ENCODE results near the gene HEG1. TPM values are rescaled to one million over a fixed set of nuclear protein-coding genes. Genes with fewer than 3 reads are reported as not detected.
A peak's percentile ranks its signal among the peaks of the same experiment; 100 is the strongest.

Gene HEG1
- total and polyA plus RNA-seq, 2 of the 13 experiments (the other 11 are each of a cell fraction or from before 2014, with no cell fraction given), result 10.7 to 18.2 TPM

- Histone ChIP-seq H3K4me1 (ENCODE audit: insufficient read depth, low read length) (peaks cover 42% of the 10 kb centered on the region), H3K27me3 (ENCODE audit: control insufficient read depth in 1 of 2, insufficient read depth in 2 of 2, low read length in 2 of 2) (no peaks in the 10 kb centered on the region), H3K36me3 (replicated peaks in 1 of 2; ENCODE audit: control insufficient read depth in 1 of 2, insufficient read depth in 2 of 2, low read length in 2 of 2) (peaks cover 28 to 65% of the 10 kb centered on the region in 2 experiments), H2AFZ (ENCODE audit: low read length) (no peak overlapping the region), H4K20me1 (ENCODE audit: insufficient read depth, low read length) (no peaks in the 10 kb centered on the region), H3K9ac (ENCODE audit: insufficient read depth, low read depth, low read length) (no peak overlapping the region), H3K27ac (ENCODE audit: extremely low read length, insufficient read depth, low read length) (no peak overlapping the region), H3K9me3 (ENCODE audit: low read length) (no peaks in the 10 kb centered on the region), H3K4me2 (ENCODE audit: low read depth, low read length) (no peak overlapping the region), H3K4me3 (replicated peaks in 1 of 3; ENCODE audit: insufficient read depth in 1 of 3, low read depth in 2 of 3, low read length in 3 of 3) (no peak overlapping the region), H3K79me2 (ENCODE audit: insufficient read depth, low read length) (no peaks in the 10 kb centered on the region)
- intact Hi-C loops (cut with micrococcal nuclease; ENCODE audit: unreplicated experiment) (loop anchor here (1.0 to 5.0 kb wide), 2 partner anchors 170 to 447 kb away; no protein-coding TSS in a partner anchor), in situ Hi-C loops (cut with HindIII; ENCODE audit: extremely low pct_ligation_motif_present, low pct_unique_long_range_greater_than_20kb) (loop anchor here (10.0 to 25.0 kb wide), 2 partner anchors 169 to 442 kb away; no protein-coding TSS in a partner anchor)
- FAIRE-seq (peak; percentile 63), DNase-seq (ENCODE audit: low spot score) (peak; percentile 49), ATAC-seq (peak; percentile 79)
- no TSS peak for BruUV-seq (replicated peaks)
- 88% methylated on average over 6 of the region's 6 CpGs for WGBS (ENCODE audit: low lambda C conversion rate)
- ChIA-PET POLR2A (interaction anchor here (1.3 kb wide), 1 partner anchor 8 kb away, joined by 5 read pairs; no protein-coding TSS in a partner anchor), CTCF (ENCODE audit: low intra/inter-chr PET ratio, low total read pairs) (interaction anchor here (1.1 kb wide), 2 partner anchors 170 to 443 kb away, joined by 3 to 4 read pairs; no protein-coding TSS in a partner anchor)
- TF ChIP-seq CREBL2 (CRISPR knock-in tag; IDR thresholded peaks at IDR 0.05; ENCODE audit: borderline replicate concordance) (no peak), POLR2G (IDR thresholded peaks at IDR 0.05; ENCODE audit: low read depth, low read length) (no peak), SMC3 (IDR thresholded peaks at IDR 0.05; ENCODE audit: low read length) (peak; percentile 81), MAFK (conservative IDR thresholded peaks at IDR 0.05 in 1 of 2, IDR thresholded peaks at IDR 0.05 in 1 of 2; ENCODE audit: low read length in 2 of 2) (0 out of 4 replicates have a peak, but pooled peaks have one; percentile 1 to 3), CTCF (CRISPR knock-in tag; IDR thresholded peaks at IDR 0.05) (peak; percentile 81), ZNF850 (CRISPR knock-in tag; conservative IDR thresholded peaks at IDR 0.05) (no peak), RARA (CRISPR knock-in tag; IDR thresholded peaks at IDR 0.05) (no peak), STAG1 (CRISPR knock-in tag; IDR thresholded peaks at IDR 0.05) (peak; percentile 92), TEAD3 (CRISPR knock-in tag; optimal IDR thresholded peaks at IDR 0.05; ENCODE audit: borderline replicate concordance) (peak; percentile 15), ZNF513 (CRISPR knock-in tag; conservative IDR thresholded peaks at IDR 0.05) (no peak), POGZ (CRISPR knock-in tag; IDR thresholded peaks at IDR 0.05) (no peak), ZNF614 (CRISPR knock-in tag; IDR thresholded peaks at IDR 0.05; ENCODE audit: borderline replicate concordance) (0 out of 2 replicates have a peak, but pooled peaks have one; percentile 40), CBX1 (IDR thresholded peaks at IDR 0.05; ENCODE audit: low read depth) (no peak), ZNF776 (CRISPR knock-in tag; IDR thresholded peaks at IDR 0.05) (no peak), TOPORS (CRISPR knock-in tag; IDR thresholded peaks at IDR 0.05) (no peak), ZNF674 (CRISPR knock-in tag; IDR thresholded peaks at IDR 0.05; ENCODE audit: low read depth) (no peak), KDM1A (CRISPR knock-in tag; IDR thresholded peaks at IDR 0.05) (no peak), RAD21 (CRISPR knock-in tag; IDR thresholded peaks at IDR 0.05) (peak; percentile 83), ZNF552 (CRISPR knock-in tag; IDR thresholded peaks at IDR 0.05; ENCODE audit: borderline replicate concordance) (no peak), IRF1 (CRISPR knock-in tag; IDR thresholded peaks at IDR 0.05; ENCODE audit: low read depth) (no peak), BHLHE40 (IDR thresholded peaks at IDR 0.05; ENCODE audit: low read length) (no peak)
Measured at GRCh38 chr3:124995460-124995994, 60.3 kb downstream of the HEG1 start.

Data from HepG2 (cell line).